Osteoblast (primary cell): ENCODE measurements around the gene PPRC1. TPM values are rescaled to one million over a fixed set of nuclear protein-coding genes. Genes with fewer than 3 reads are reported as not detected.

ENCODE experiments used
- DNase-seq: peaks from one replicate; pipeline ENCODE4 v3.0.0; 2011; ENCODE audit warnings: low spot score, mixed read lengths; ENCODE audit not compliant: insufficient read length; ENCODE audit errors: missing footprints
- H2AFZ ChIP-seq: 2 replicates; pipeline ENCODE4 v1.6.0; 2011; ENCODE audit warnings: mild to moderate bottlenecking, low read length
- H3K27ac ChIP-seq: 2 replicates; pipeline ENCODE4 v1.5.1; 2011; ENCODE audit warnings: mild to moderate bottlenecking, low read depth, low read length, moderate library complexity
- H3K27me3 ChIP-seq: 2 replicates; pipeline ENCODE4 v1.6.0; 2012; ENCODE audit warnings: mild to moderate bottlenecking, control low read depth, inconsistent platforms, low read length, moderate library complexity; ENCODE audit not compliant: insufficient read depth
- H3K36me3 ChIP-seq: 2 replicates; pipeline ENCODE4 v1.5.1; 2011; ENCODE audit warnings: mild to moderate bottlenecking, low read length, control low read depth, moderate library complexity; ENCODE audit not compliant: insufficient read depth
- H3K4me1 ChIP-seq: 2 replicates; pipeline ENCODE4 v1.5.1; 2011; ENCODE audit warnings: mild to moderate bottlenecking, low read length, control low read depth, moderate library complexity; ENCODE audit not compliant: insufficient read depth
- H3K4me2 ChIP-seq: 2 replicates; pipeline ENCODE4 v1.6.0; 2011; ENCODE audit warnings: mild to moderate bottlenecking, low read length; ENCODE audit not compliant: insufficient read depth
- H3K4me3 ChIP-seq: fragments of 200-600 bp; sonication (generic); 3 replicates; pipeline ENCODE4 v1.5.1; 2012; ENCODE audit warnings: mild to moderate bottlenecking, low read length, inconsistent platforms; ENCODE audit not compliant: insufficient read depth
- H3K79me2 ChIP-seq: 2 replicates; pipeline ENCODE4 v1.6.0; 2012; ENCODE audit warnings: mild to moderate bottlenecking, low read length, control low read depth, inconsistent platforms; ENCODE audit not compliant: insufficient read depth
- H3K9me3 ChIP-seq: 2 replicates; pipeline ENCODE4 v1.5.1; 2011; ENCODE audit warnings: low read depth, low read length, control low read depth
- H4K20me1 ChIP-seq: 2 replicates; pipeline ENCODE4 v1.6.0; 2012; ENCODE audit warnings: mild to moderate bottlenecking, low read length, control low read depth; ENCODE audit not compliant: insufficient read depth
- CTCF ChIP-seq: IDR thresholded peaks from 2 replicates; pipeline ENCODE4 v1.5.1; 2011; ENCODE audit warnings: mild to moderate bottlenecking, low read depth, low read length, moderate library complexity; ENCODE audit errors: extremely low read depth
- small RNA-seq: library from RNA; depleted of rRNA; stranded (forward); fragments of <200 nt; gene quantifications from one replicate; pipeline ENCODE3, GENCODE V24; 2012
- total RNA-seq: library from RNA; depleted of rRNA; stranded (reverse); fragments of >200 nt; gene quantifications from 2 replicates; pipeline ENCODE4 v1.2.3, GENCODE V29; 2012

Gene PPRC1
- total RNA-seq, 1 donor: 17.7 TPM

GRCh38 chr10:102195296-102195870, 62.5 kb downstream of the PPRC1 start:
- no peaks in the 10 kb centered on the region for H3K79me2 ChIP-seq
- no peaks in the 10 kb centered on the region for H3K27me3 ChIP-seq
- H3K9me3 ChIP-seq: peaks cover 3% of the 10 kb centered on the region
- no peak overlapping the region for H2AFZ ChIP-seq
- no peak overlapping the region for H3K27ac ChIP-seq
- no peak overlapping the region for H3K4me2 ChIP-seq
- no peak for TF ChIP-seq CTCF
- H3K36me3 ChIP-seq: no peaks in the 10 kb centered on the region
- no peak for DNase-seq
- no peaks in the 10 kb centered on the region for H4K20me1 ChIP-seq
- H3K4me3 ChIP-seq: no peak overlapping the region
- no peaks in the 10 kb centered on the region for H3K4me1 ChIP-seq

GRCh38 chr10:102196893-102197292, 64.1 kb downstream of the PPRC1 start:
- Histone ChIP-seq H3K4me2 (no peak overlapping the region), H3K27ac (no peak overlapping the region), H3K9me3 (peaks cover 1% of the 10 kb centered on the region), H3K79me2 (no peaks in the 10 kb centered on the region), H3K4me1 (no peaks in the 10 kb centered on the region), H2AFZ (no peak overlapping the region), H3K27me3 (peaks cover under 1% of the 10 kb centered on the region), H3K4me3 (no peak overlapping the region), H4K20me1 (no peaks in the 10 kb centered on the region), H3K36me3 (no peaks in the 10 kb centered on the region)
- no peak for DNase-seq
- TF ChIP-seq CTCF: no peak

- Histone ChIP-seq H3K27ac (no peak overlapping the region), H2AFZ (no peak overlapping the region), H3K36me3 (no peaks in the 10 kb centered on the region), H4K20me1 (no peaks in the 10 kb centered on the region), H3K27me3 (peaks cover 8% of the 10 kb centered on the region), H3K4me3 (no peak overlapping the region), H3K79me2 (no peaks in the 10 kb centered on the region), H3K9me3 (no peaks in the 10 kb centered on the region), H3K4me1 (no peaks in the 10 kb centered on the region), H3K4me2 (no peak overlapping the region)
- DNase-seq: no peak
- TF ChIP-seq CTCF: no peak
Observed at GRCh38 chr10:102198027-102198426, 65.2 kb downstream of the PPRC1 start.

Small RNA genes within 50 kb of the gene (small RNA-seq; reads per million reads assigned to genes)
- gene AL500527.1: not detected
- not detected for gene AL500527.2

Other genes starting within 250 kb of the PPRC1 start
- 9.1 and 9.4 TPM in 2 replicates for gene ARMH3, start 76.9 kb upstream of the PPRC1 start, total RNA-seq
- gene HPS6, start 67.7 kb upstream of the PPRC1 start, total RNA-seq: 26.8 and 31.5 TPM in 2 replicates
- gene LDB1, start 12.7 kb upstream of the PPRC1 start, total RNA-seq: 62.2 and 63.6 TPM in 2 replicates
- gene NOLC1, start 19.3 kb downstream of the PPRC1 start, total RNA-seq: 13.3 and 18.1 TPM in 2 replicates
- gene ELOVL3, start 93.3 kb downstream of the PPRC1 start, total RNA-seq: 2.2 and 2.7 TPM in 2 replicates
- gene PITX3, start 108.5 kb downstream of the PPRC1 start, total RNA-seq: under 0.01 TPM in 1 of 2 replicates, not detected in the other
- 37.4 and 38.0 TPM in 2 replicates for gene GBF1, start 112.5 kb downstream of the PPRC1 start, total RNA-seq